HCEC 1CT (cell line): ENCODE data around the gene GRAP2.
A peak's percentile ranks its signal among the peaks of the same experiment; 100 is the strongest.
"Not testable (repeated sequence)": the region's sequence is repeated elsewhere in the genome, so short reads cannot be mapped to it uniquely, and the experiment has no call there.

Experiments
- DNase-seq: peaks from one replicate; pipeline ENCODE4 v3.0.0-alpha.2; 2017

Gene GRAP2

GRCh38 chr22:39898997-39899396 is 1.9 kb upstream of the GRAP2 start:
- no peak for DNase-seq

- no peak for DNase-seq
Observed at GRCh38 chr22:39901565-39902146, 772 bp downstream of the GRAP2 start.

- DNase-seq, result not testable (repeated sequence)
Observed at GRCh38 chr22:39904024-39904423, 3.1 kb downstream of the GRAP2 start.

- DNase-seq, result no peak
Observed at GRCh38 chr22:39904862-39905261, 4.0 kb downstream of the GRAP2 start.

GRCh38 chr22:39905687-39906086 is 4.8 kb downstream of the GRAP2 start:
- no peak for DNase-seq

- no peak for DNase-seq
Observed at GRCh38 chr22:39906207-39906606, 5.3 kb downstream of the GRAP2 start.

- DNase-seq, result no peak
Observed at GRCh38 chr22:39907047-39907446, 6.2 kb downstream of the GRAP2 start.

GRCh38 chr22:39907605-39908097 is 6.8 kb downstream of the GRAP2 start:
- DNase-seq, result no peak

GRCh38 chr22:39908136-39908535 is 7.3 kb downstream of the GRAP2 start:
- no peak for DNase-seq

- DNase-seq, result peak; percentile 34
Observed at GRCh38 chr22:39908737-39909136, 7.9 kb downstream of the GRAP2 start.

- DNase-seq, result no peak
Observed at GRCh38 chr22:39910876-39911613, 10.2 kb downstream of the GRAP2 start.

GRCh38 chr22:39913321-39913720 is 12.4 kb downstream of the GRAP2 start:
- no peak for DNase-seq

- DNase-seq, result no peak
Observed at GRCh38 chr22:39913886-39914285, 13.0 kb downstream of the GRAP2 start.

GRCh38 chr22:39914584-39914983 is 13.7 kb downstream of the GRAP2 start:
- no peak for DNase-seq

GRCh38 chr22:39915295-39915726 is 14.4 kb downstream of the GRAP2 start:
- no peak for DNase-seq

- DNase-seq, result no peak
Observed at GRCh38 chr22:39916496-39916895, 15.6 kb downstream of the GRAP2 start.

- DNase-seq, result no peak
Observed at GRCh38 chr22:39917197-39917643, 16.3 kb downstream of the GRAP2 start.

GRCh38 chr22:39917776-39918495 is 17.1 kb downstream of the GRAP2 start:
- peak; percentile 6 for DNase-seq

GRCh38 chr22:39920134-39920743 is 19.4 kb downstream of the GRAP2 start:
- DNase-seq, result no peak

GRCh38 chr22:39923696-39924095 is 22.8 kb downstream of the GRAP2 start:
- DNase-seq, result no peak

GRCh38 chr22:39924286-39924685 is 23.4 kb downstream of the GRAP2 start:
- DNase-seq, result no peak

- no peak for DNase-seq
Observed at GRCh38 chr22:39925273-39925672, 24.4 kb downstream of the GRAP2 start.
